ENCODE results near the gene EIF4H.

- TF ChIP-seq CTCF (IDR thresholded peaks at IDR 0.05; ENCODE audit: low read length): no peak
- TF ChIP-seq EZH2 (IDR thresholded peaks at IDR 0.05; ENCODE audit: borderline replicate concordance, low read length): no peak
Measured at GRCh38 chr7:74194686-74195085, 20.5 kb downstream of the EIF4H start.

Data from OCI-LY1 (cell line).